IPS-18a (cell line): ENCODE results near the gene PRR22.
"Not testable (repeated sequence)": the region's sequence is repeated elsewhere in the genome, so short reads cannot be mapped to it uniquely, and the experiment has no call there.

ENCODE experiments used
- H3K27ac ChIP-seq: one replicate; pipeline ENCODE4 v1.5.1; 2013; ENCODE audit warnings: low read length
- H3K27me3 ChIP-seq: one replicate; pipeline ENCODE4 v1.6.1; 2013; ENCODE audit warnings: mild to moderate bottlenecking, low read length; ENCODE audit not compliant: control insufficient read depth, insufficient read depth
- H3K36me3 ChIP-seq: one replicate; pipeline ENCODE4 v1.6.1; 2013; ENCODE audit warnings: low read depth, low read length; ENCODE audit not compliant: control insufficient read depth
- H3K4me1 ChIP-seq: one replicate; pipeline ENCODE4 v1.6.1; 2013; ENCODE audit warnings: low read depth, low read length; ENCODE audit not compliant: control insufficient read depth
- H3K4me3 ChIP-seq: one replicate; pipeline ENCODE4 v1.5.1; 2013; ENCODE audit warnings: low read length
- H3K9ac ChIP-seq: one replicate; pipeline ENCODE4 v1.6.1; 2013; ENCODE audit warnings: mild to moderate bottlenecking, low read length, moderate library complexity
- H3K9me3 ChIP-seq: one replicate; pipeline ENCODE4 v1.6.1; 2013; ENCODE audit warnings: low read depth, low read length; ENCODE audit not compliant: control insufficient read depth

Gene PRR22

DNA sequence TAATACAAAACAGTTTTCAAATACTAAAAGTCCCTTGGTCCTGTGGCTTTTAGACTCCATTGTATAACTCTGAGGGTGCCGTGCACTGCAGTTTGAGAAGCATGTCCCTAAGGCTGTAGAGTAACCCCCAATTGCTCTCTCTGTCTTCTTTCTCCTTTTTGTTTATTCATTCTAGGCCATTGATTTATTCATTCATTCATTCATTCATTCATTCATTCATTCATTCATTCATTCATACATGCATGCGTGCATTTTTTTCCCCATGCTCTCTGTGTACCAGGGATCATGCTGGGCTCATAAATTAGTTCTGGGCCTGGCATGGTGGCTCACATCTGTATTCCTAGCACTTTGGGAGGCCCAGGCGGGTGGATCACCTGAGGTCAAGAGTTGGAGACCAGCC is 19.3 kb downstream of the PRR22 start:
- H3K9me3 ChIP-seq: no peaks in the 10 kb centered on the region
- H3K4me3 ChIP-seq: no peak overlapping the region
- H3K27ac ChIP-seq: no peak overlapping the region
- H3K9ac ChIP-seq: no peak overlapping the region
- H3K27me3 ChIP-seq: no peaks in the 10 kb centered on the region
- no peaks in the 10 kb centered on the region for H3K36me3 ChIP-seq
- no peaks in the 10 kb centered on the region for H3K4me1 ChIP-seq

DNA sequence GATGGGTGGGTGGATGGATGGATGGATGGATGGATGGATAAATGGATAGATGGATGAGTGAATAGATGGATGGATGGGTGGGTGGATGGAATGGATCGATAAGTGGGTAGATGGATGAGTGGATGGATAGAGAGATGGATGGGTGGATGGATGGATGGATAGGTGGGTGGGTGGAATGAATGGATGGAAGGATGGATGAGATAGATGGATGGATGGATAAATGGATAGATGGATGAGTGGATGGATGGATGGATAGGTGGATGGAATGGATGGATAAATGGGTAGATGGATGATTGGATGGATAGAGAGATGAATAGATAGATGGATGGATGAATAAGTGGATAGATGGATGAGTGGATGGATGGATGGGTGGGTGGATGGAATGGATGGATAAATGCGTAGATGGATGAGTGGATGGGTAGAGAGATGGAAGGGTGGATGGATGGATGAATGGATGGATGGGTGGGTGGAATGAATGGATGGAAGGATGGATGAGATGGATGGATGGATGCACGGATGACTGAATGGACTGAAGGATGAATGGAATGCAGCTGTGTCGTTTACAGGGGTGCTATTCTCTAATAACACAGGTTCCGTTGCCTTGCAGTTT is 21.8 kb downstream of the PRR22 start:
- Histone ChIP-seq H3K27ac (no peak overlapping the region), H3K36me3 (no peaks in the 10 kb centered on the region), H3K4me3 (no peak overlapping the region), H3K27me3 (no peaks in the 10 kb centered on the region), H3K9me3 (no peaks in the 10 kb centered on the region), H3K4me1 (no peaks in the 10 kb centered on the region), H3K9ac (no peak overlapping the region)

DNA sequence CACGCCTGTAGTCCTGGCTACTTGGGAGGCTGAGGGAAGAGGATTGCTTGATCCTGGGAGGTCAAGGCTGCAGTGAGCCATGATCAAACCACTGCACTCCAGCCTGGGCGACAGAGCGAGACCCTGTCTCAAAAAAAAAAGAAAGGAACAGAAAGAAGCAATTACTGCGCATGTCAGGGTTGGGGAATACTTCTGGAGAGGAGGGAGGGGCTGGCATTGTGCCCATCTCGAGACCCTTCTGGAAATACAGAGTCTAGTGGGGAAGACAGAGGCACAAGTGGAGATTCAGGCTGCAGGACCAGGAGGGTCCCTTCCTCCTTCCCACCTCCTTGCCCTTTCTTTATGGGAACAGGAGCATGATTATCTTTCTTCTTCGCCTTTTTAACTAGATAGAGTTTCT is 30.8 kb downstream of the PRR22 start:
- Histone ChIP-seq H3K4me3 (no peak overlapping the region), H3K9me3 (no peaks in the 10 kb centered on the region), H3K4me1 (no peaks in the 10 kb centered on the region), H3K27ac (no peak overlapping the region), H3K9ac (no peak overlapping the region), H3K36me3 (no peaks in the 10 kb centered on the region), H3K27me3 (no peaks in the 10 kb centered on the region)

DNA sequence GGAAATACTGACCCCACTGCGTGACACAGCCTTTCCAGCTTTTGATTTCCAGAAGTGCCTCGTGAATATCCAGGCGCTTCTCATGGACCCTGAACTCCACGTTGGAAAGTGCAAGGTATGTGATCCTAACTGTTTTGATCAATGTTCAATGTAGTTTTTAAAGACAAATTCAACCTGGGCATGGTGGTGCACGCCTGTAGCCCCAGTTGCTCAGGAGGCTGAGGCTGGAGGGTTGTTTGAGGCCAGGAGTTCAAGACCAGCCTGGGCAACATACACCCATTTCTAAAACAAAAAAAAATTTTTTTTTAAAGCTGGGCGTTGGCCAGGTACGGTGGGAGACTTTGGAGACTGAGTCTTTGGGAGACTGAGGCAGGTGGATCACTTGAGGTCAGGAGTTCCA is 32.8 kb downstream of the PRR22 start:
- Histone ChIP-seq H3K27ac (no peak overlapping the region), H3K36me3 (no peaks in the 10 kb centered on the region), H3K9me3 (no peaks in the 10 kb centered on the region), H3K4me3 (no peak overlapping the region), H3K4me1 (no peaks in the 10 kb centered on the region), H3K9ac (no peak overlapping the region), H3K27me3 (no peaks in the 10 kb centered on the region)

DNA sequence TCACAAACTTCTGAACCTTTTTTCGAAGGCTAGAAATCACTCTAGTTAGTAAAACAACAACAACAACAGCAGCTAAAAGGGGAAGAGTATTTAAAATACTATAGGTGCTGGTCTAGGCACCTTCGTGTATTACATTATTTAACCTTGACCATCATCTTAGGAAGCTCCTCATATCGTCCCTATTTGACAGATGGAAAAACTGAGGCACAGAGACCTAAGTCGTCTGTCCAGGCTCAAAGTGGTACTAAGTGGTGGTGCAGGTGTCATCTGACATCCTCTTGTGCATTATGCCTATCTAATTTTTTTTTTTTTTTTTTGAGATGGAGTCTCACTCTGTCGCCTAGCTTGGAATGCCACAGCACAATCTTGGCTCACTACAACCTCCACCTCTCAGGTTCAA is 35.0 kb downstream of the PRR22 start:
- no peaks in the 10 kb centered on the region for H3K4me1 ChIP-seq
- H3K36me3 ChIP-seq: no peaks in the 10 kb centered on the region
- H3K4me3 ChIP-seq: no peak overlapping the region
- no peaks in the 10 kb centered on the region for H3K9me3 ChIP-seq
- no peaks in the 10 kb centered on the region for H3K27me3 ChIP-seq
- H3K27ac ChIP-seq: no peak overlapping the region
- H3K9ac ChIP-seq: no peak overlapping the region

DNA sequence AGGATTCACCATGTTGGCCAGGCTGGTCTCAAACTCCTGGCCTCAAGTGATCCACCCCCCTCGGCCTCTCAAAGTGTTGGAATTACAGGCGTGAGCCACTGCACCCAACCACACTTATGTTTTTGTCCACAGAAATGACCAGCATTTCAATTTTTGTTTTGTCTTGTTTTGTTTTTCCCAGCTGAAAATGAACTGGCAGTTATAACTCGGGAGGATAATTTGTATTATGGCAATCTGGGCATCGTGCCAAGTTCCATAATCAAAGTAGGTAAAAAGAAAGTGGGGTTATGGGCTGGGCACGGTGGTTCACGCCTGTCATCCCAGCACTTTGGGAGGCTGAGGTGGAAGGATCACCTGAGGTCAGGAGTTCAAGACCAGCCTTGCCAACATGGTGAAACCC is 35.6 kb downstream of the PRR22 start:
- not testable (repeated sequence) for H3K27ac ChIP-seq, H3K4me3 ChIP-seq, H3K36me3 ChIP-seq, H3K9ac ChIP-seq, H3K4me1 ChIP-seq, H3K9me3 ChIP-seq, H3K27me3 ChIP-seq

DNA sequence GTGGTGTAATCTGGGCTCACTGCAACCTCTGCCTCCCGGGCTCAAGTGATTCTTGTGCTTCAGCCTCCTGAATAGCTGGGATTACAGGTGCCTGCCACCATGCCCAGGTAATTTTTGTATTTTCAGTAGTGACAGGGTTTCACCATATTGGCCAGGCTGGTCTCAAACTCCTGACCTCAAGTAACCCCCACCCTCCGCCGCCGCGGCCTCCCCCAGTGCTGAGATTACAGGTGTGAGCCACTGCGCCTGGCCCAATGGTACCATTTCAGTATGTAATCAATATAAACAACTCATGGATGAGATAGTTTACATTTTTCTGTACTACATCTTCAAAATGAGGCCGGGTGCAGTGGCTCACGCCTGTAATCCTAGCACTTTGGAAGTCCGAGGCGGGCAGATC is 39.5 kb downstream of the PRR22 start:
- H3K27me3 ChIP-seq, H3K9me3 ChIP-seq, H3K4me3 ChIP-seq: not testable (repeated sequence)

DNA sequence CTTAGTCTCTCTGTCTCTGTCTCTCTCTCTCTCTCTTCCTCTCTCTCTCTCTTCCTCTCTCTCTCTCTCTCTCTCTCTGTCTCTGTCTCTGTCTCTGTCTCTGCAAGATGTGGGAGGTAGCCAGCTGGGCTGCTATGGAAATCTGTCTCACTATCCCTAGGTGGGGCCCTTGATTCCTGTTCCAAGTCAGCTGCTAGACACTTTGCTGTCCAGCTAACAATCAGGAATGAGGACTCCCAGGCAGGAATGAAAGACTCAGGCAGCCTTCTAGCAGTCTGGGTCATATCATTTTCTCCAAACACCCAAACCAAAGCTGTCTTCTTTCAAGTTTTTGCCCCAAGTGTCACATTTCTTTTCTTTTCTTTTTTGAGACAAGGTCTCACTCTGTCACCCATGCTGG is 40.9 kb downstream of the PRR22 start:
- Histone ChIP-seq H3K27me3 (no peaks in the 10 kb centered on the region), H3K4me3 (no peak overlapping the region), H3K9ac (no peak overlapping the region), H3K4me1 (no peaks in the 10 kb centered on the region), H3K27ac (no peak overlapping the region), H3K9me3 (no peaks in the 10 kb centered on the region), H3K36me3 (no peaks in the 10 kb centered on the region)

More for the DNA sequence above, 39.5 kb downstream of the PRR22 start:
- H3K27ac ChIP-seq, H3K9ac ChIP-seq, H3K36me3 ChIP-seq, H3K4me1 ChIP-seq: not testable (repeated sequence)

DNA sequence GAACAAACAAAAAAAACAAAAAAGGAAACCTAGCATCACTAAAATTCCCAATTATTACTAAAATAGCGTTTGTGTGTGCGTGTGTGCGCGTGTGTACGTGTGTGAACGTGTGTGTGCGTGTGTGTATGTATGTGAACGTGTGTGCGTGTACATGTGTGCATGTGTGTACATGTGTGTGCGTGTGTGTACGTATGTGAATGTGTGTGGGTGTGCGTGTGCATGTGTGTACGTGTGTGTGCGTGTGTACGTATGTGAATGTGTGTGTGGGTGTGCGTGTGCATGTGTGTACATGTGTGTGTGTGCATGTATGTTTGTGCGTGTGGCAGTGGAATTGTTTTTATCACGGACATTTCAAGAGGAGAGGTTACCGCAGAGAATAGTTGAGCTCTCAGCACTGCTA is 42.5 kb downstream of the PRR22 start:
- Histone ChIP-seq H3K4me3 (no peak overlapping the region), H3K27ac (no peak overlapping the region), H3K27me3 (no peaks in the 10 kb centered on the region), H3K9me3 (no peaks in the 10 kb centered on the region), H3K36me3 (no peaks in the 10 kb centered on the region), H3K9ac (no peak overlapping the region), H3K4me1 (no peaks in the 10 kb centered on the region)

DNA sequence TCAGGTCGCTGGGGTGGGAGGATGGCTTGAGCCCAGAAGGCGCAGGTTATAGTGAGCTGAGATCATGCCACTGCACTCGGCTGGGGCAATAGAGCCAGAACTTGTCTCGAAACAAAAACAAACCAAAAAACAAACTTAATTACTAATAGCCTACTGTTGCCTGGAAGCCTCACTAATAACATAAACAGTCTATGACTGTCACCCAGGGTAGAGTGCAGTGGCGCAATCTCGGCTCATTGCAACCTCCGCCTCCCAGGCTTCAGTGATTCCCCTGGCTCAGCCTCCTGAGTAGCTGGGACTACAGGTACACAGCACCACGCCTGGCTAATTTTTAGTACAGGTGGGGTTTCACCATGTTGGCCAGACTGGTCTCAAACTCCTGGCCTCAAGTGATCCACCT is 46.1 kb downstream of the PRR22 start:
- Histone ChIP-seq H3K4me1 (no peaks in the 10 kb centered on the region), H3K36me3 (no peaks in the 10 kb centered on the region)

DNA sequence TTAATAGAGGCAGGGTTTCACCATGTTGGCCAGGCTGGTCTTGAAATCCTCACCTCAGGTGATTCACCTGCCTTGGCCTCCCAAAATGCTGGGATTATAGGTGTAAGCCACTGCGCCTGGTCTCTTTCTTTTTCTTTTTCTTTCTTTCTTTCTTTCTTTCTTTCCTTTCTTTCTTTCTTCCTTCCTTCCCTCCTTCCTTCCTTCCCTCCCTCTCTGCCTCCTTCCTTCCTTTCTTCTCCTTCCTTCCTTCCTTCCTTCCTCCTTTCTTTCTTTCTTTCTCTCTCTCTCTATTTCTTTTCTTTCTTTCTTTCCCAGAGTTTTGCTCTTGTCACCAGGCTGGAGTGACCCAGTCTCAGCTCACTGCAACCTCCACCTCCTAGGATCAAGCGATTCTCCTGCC is 51.4 kb downstream of the PRR22 start:
- not testable (repeated sequence) for H3K4me1 ChIP-seq, H3K36me3 ChIP-seq, H3K9me3 ChIP-seq

More for the DNA sequence above, 46.1 kb downstream of the PRR22 start:
- Histone ChIP-seq H3K9ac (no peak overlapping the region), H3K27ac (no peak overlapping the region), H3K9me3 (no peaks in the 10 kb centered on the region), H3K4me3 (no peak overlapping the region), H3K27me3 (no peaks in the 10 kb centered on the region)

More for the DNA sequence above, 51.4 kb downstream of the PRR22 start:
- H3K4me3 ChIP-seq, H3K27ac ChIP-seq, H3K9ac ChIP-seq, H3K27me3 ChIP-seq: not testable (repeated sequence)
